ENCODE measurements around the gene RPL13A. TPM values are rescaled to one million over a fixed set of nuclear protein-coding genes. Genes with fewer than 3 reads are reported as not detected.

RPL13A gene
- total and polyA plus RNA-seq, 9 of the 15 experiments (the other 6 are each of a cell fraction or from before 2014, with no cell fraction given) = 1,744 to 5,482 (median 2,949) TPM

GRCh38 chr19:49488863-49489537 is 1.6 kb downstream of the RPL13A start (continued):
- TF ChIP-seq SIN3A (IDR thresholded peaks at IDR 0.05; ENCODE audit: borderline replicate concordance in 2 of 2, control insufficient read depth in 1 of 2, low read depth in 2 of 2, low read length in 2 of 2) = no peak; a peak in 1 of 4 replicates
- no peak for TF ChIP-seq FOXA1 (IDR thresholded peaks at IDR 0.05; ENCODE audit: borderline replicate concordance)
- no peak for TF ChIP-seq ZSCAN29 (IDR thresholded peaks at IDR 0.05)
- peak; percentile 95 for TF ChIP-seq C11orf30 (IDR thresholded peaks at IDR 0.05; ENCODE audit: low read depth)
- no peak for TF ChIP-seq DEAF1 (CRISPR knock-in tag; IDR thresholded peaks at IDR 0.05)

GRCh38 chr19:49489601-49490167 is 2.3 kb downstream of the RPL13A start:
- H3K4me2 ChIP-seq (ENCODE audit: insufficient read depth, low read length) = peak overlapping the region; percentile 95
- FAIRE-seq (no peak), DNase-seq (ENCODE audit: extremely low read depth in 1 of 4, low spot score in 3 of 4) (peak; percentile 25 to 81 (median 45)), ATAC-seq (peak; percentile 51)
- no peaks in the 10 kb centered on the region for H3K9me3 ChIP-seq (replicated peaks; ENCODE audit: control insufficient read depth, insufficient read depth, low read depth, low read length)
- BruUV-seq (replicated peaks) = no TSS peak
- intact Hi-C loops (cut with micrococcal nuclease) (no loop called here), in situ Hi-C loops (cut with MboI) (loop anchor here (10.0 kb wide), 1 partner anchor 385 kb away; the partner anchor contains the start of genes AKT1S1 and TBC1D17)
- peak overlapping the region; percentile 97 to 100 for H3K9ac ChIP-seq (ENCODE audit: insufficient read depth in 1 of 2, low read depth in 2 of 2, low read length in 2 of 2)
- H2AFZ ChIP-seq (ENCODE audit: low read depth, low read length) = no peak overlapping the region
- peaks cover 3% of the 10 kb centered on the region for H3K9me1 ChIP-seq (ENCODE audit: control insufficient read depth, insufficient read depth, low read length)
- H3K4me3 ChIP-seq = peak overlapping the region; percentile 100
- H3K79me2 ChIP-seq (ENCODE audit: control insufficient read depth, insufficient read depth, low read length) = peaks cover 46% of the 10 kb centered on the region
- H3K27ac ChIP-seq (ENCODE audit: extremely low read depth, low read depth, low read length) = peak overlapping the region; percentile 99
- ChIA-PET CTCF (ENCODE audit: low intra/inter-chr PET ratio) (no interaction called here), POLR2A (interaction anchor here (0.6 to 3.0 kb wide), 12 partner anchors 11 to 829 kb away, joined by 3 to 16 read pairs (median 3); partner anchors contain the start of gene DKKL1)
- H3K27me3 ChIP-seq (ENCODE audit: control insufficient read depth in 2 of 2, insufficient read depth in 2 of 2, low read length in 2 of 2) = no peaks in the 10 kb centered on the region
- H3K4me1 ChIP-seq (replicated peaks in 1 of 2; ENCODE audit: control insufficient read depth in 2 of 2, insufficient read depth in 2 of 2, low read length in 2 of 2) = peaks cover 19 to 27% of the 10 kb centered on the region in 2 experiments; a peak in 3 of 5 replicates
- H4K20me1 ChIP-seq (replicated peaks; ENCODE audit: control insufficient read depth, insufficient read depth, low read length) = peaks cover 30% of the 10 kb centered on the region
- H3K36me3 ChIP-seq (ENCODE audit: control insufficient read depth, insufficient read depth, low read length) = peaks cover 53% of the 10 kb centered on the region
- 6% methylated on average over 15 of the region's 15 CpGs for WGBS (ENCODE audit: insufficient coverage, low coverage, missing lambda C conversion rate)
- TF ChIP-seq RFX5 (IDR thresholded peaks at IDR 0.05; ENCODE audit: low read depth, low read length) (no peak), GABPB1 (CRISPR knock-in tag; IDR thresholded peaks at IDR 0.05) (peak; percentile 64), POLR2G (IDR thresholded peaks at IDR 0.05; ENCODE audit: low read depth, low read length) (peak; percentile 44), POLR2AphosphoS2 (IDR thresholded peaks at IDR 0.05; ENCODE audit: low read length) (peak; percentile 63; the same call in 1 of the 2 replicates), DPF2 (IDR thresholded peaks at IDR 0.05) (no peak), KAT7 (CRISPR knock-in tag; IDR thresholded peaks at IDR 0.05; ENCODE audit: borderline replicate concordance) (peak; percentile 96; the same call in 1 of the 2 replicates), FOXM1 (IDR thresholded peaks at IDR 0.05; ENCODE audit: low read depth) (no peak), FOXM1 (CRISPR knock-in tag; IDR thresholded peaks at IDR 0.05; ENCODE audit: low read depth) (peak; percentile 24; the same call in 1 of the 2 replicates), POLR2H (tag; IDR thresholded peaks at IDR 0.05; ENCODE audit: low read depth) (peak; percentile 52; the same call in 1 of the 2 replicates), PCBP1 (IDR thresholded peaks at IDR 0.05; ENCODE audit: low read depth, low read length, poor library complexity, severe bottlenecking) (no peak), RAD21 (CRISPR knock-in tag; conservative IDR thresholded peaks at IDR 0.05 in 1 of 2, IDR thresholded peaks at IDR 0.05 in 1 of 2) (peak in 1 of 2 experiments; percentile 12; a peak in 2 of 4 replicates)
